Ovary (tissue), 9 donors: ENCODE measurements around the gene MRPL22. TPM values are rescaled to one million over a fixed set of nuclear protein-coding genes. Genes with fewer than 3 reads are reported as not detected.
"Not testable (repeated sequence)": the region's sequence is repeated elsewhere in the genome, so short reads cannot be mapped to it uniquely, and the experiment has no call there.

Experiments
- DNase-seq, 5 donors: peaks; one replicate each; pipeline ENCODE4 v3.0.0-alpha.2; 2019 to 2020
- H3K27ac ChIP-seq, 2 donors: fragments of 200-600 bp; one replicate each; pipeline versions ENCODE4 v1.5.1 to v1.8.0; 2019 to 2022
- H3K27me3 ChIP-seq: fragments of 200-600 bp; one replicate; pipeline ENCODE4 v1.8.0; 2022
- H3K36me3 ChIP-seq: fragments of 200-600 bp; sonication (generic); one replicate; pipeline ENCODE4 v1.5.1; 2019
- H3K4me1 ChIP-seq: one replicate; pipeline ENCODE4 v1.8.1; 2013; ENCODE audit warnings: mild to moderate bottlenecking, moderate library complexity; ENCODE audit not compliant: insufficient read depth
- H3K4me3 ChIP-seq: fragments of 200-600 bp; sonication (generic); one replicate; pipeline ENCODE4 v1.5.1; 2017
- H3K9me3 ChIP-seq, 2 donors: fragments of 200-600 bp in 1 of 2; sonication (generic) in 1 of 2; one replicate each; pipeline versions ENCODE4 v1.5.1 to v1.8.1; 2013 to 2019; ENCODE audit warnings: mild to moderate bottlenecking in 1 of 2, moderate library complexity in 1 of 2
- CTCF ChIP-seq, 3 donors: fragments of 450-650 bp in 2 of 3; fragments of 200-600 bp in 1 of 3; IDR thresholded peaks; one replicate each; pipeline versions ENCODE4 v1.5.1 to v1.8.0; 2016 to 2022; ENCODE audit warnings: antibody characterized with exemption in 3 of 3, mild to moderate bottlenecking in 1 of 3
- EP300 ChIP-seq: sonication (generic); formaldehyde crosslinking; IDR thresholded peaks from one replicate; pipeline ENCODE4 v1.6.1; 2017; ENCODE audit warnings: antibody characterized with exemption
- POLR2A ChIP-seq: fragments of 450-650 bp; IDR thresholded peaks from one replicate; pipeline ENCODE4 v1.6.1; 2017; ENCODE audit warnings: antibody characterized with exemption, mild to moderate bottlenecking, moderate library complexity
- WGBS, 3 donors: extraction: QIAGEN DNeasy Blood & Tissue Kit in 1 of 3; methylation state at CpG; one replicate each; pipeline versions ENCODE4 v1.1.5 to v1.1.7; 2013 to 2017; 5-methylcytosine and 5-hydroxymethylcytosine counted together
- intact Hi-C, 4 donors: fragments of 100-400 bp; cut with DNase I; formaldehyde crosslinking; loops; one replicate each; pipeline versions ENCODE4 v1.11.0 to v1.15.1; 2022 to 2023
- polyA plus RNA-seq, 2 donors: library from polyadenylated mRNA; stranded (reverse); fragments of 200-250 nt in 1 of 2; fragments of 350-450 nt in 1 of 2; fragmentation: Illumina TruSeq in 1 of 2; extraction: RNeasy Lipid Tissue Mini Kit (QIAGEN cat#74804) in 1 of 2; gene quantifications; one replicate each; pipeline ENCODE4 v1.2.3, GENCODE V29; 2013 to 2014
- total RNA-seq, 7 donors: library from RNA; depleted of rRNA in 2 of 7; stranded (reverse); fragments of >200 nt in 2 of 7; fragmentation: NEBNext Ultra II Directional in 3 of 7; extraction: Animal tissue kit (Norgen Biotek cat#: 25700) in 3 of 7; gene quantifications; one replicate each; pipeline versions ENCODE4 v1.1.0 to v1.2.4, GENCODE V29; 2016 to 2023
- donor health status: DM: no; HTN: no; CAD: no; lungs with moderate emphysema.
- donor health status: DM: no; HTN: no; CAD: no.
- donor health status: Bipolar disorder and iron deficiency.
- donor health status: DM: yes; HTN: yes; CAD: no.
- donor health status: DM: no; HTN: no; CAD: no.
- donor health status: DM: yes; HTN: yes; CAD: no.

The MRPL22 gene
- total and polyA plus RNA-seq, 9 donors = 21.4 to 54.6 (median 38.1) TPM

GRCh38 chr5:154900066-154900465, 40.8 kb upstream of the MRPL22 start:
- 82 to 89% (median 84%) methylated on average over 1 of the region's 1 CpG for WGBS, 3 donors
- TF ChIP-seq EP300 (no peak), CTCF (IDR thresholded peaks at IDR 0.05) (no peak), POLR2A (no peak)
- H3K36me3 ChIP-seq = no peaks in the 10 kb centered on the region

DNA sequence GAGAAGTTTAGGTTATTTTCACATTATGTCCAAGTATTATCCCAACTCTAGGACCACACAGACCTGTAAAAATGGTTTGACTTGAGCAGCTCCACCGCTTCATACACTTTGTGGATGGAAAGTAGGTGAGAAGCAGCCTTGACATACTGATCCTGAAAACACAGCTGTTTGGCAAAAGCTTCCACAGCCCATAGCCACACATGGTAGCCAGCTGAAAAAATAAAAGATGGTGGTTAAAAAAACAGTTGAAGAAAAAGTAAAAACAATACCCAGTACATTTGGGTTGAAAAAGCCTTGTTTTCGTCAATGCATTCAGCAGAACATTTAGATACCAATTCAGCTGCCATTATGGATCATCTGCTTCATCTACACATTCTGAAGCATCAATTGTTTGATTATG, 39.6 kb upstream of the MRPL22 start:
- no peaks in the 10 kb centered on the region for H3K36me3 ChIP-seq
- H3K4me1 ChIP-seq = no peaks in the 10 kb centered on the region
- TF ChIP-seq CTCF (IDR thresholded peaks at IDR 0.05) (no peak), POLR2A (no peak), EP300 (no peak)
- H3K9me3 ChIP-seq = no peaks in the 10 kb centered on the region
- intact Hi-C loops = no loop called here
- H3K27ac ChIP-seq = no peak overlapping the region
- 29 to 63% (median 44%) methylated on average over 2 of the region's 2 CpGs for WGBS, 3 donors
- DNase-seq = no peak
- H3K27me3 ChIP-seq = no peaks in the 10 kb centered on the region
- H3K4me3 ChIP-seq = no peak overlapping the region

More at GRCh38 chr5:154900066-154900465, 40.8 kb upstream of the MRPL22 start:
- DNase-seq = no peak
- intact Hi-C loops = no loop called here
- Histone ChIP-seq H3K4me3 (no peak overlapping the region), H3K9me3 (no peaks in the 10 kb centered on the region), H3K27me3 (no peaks in the 10 kb centered on the region), H3K4me1 (no peaks in the 10 kb centered on the region), H3K27ac (no peak overlapping the region)

- TF ChIP-seq EP300 = no peak
- no peak for TF ChIP-seq POLR2A
- TF ChIP-seq CTCF (IDR thresholded peaks at IDR 0.05) = no peak
- Histone ChIP-seq H3K36me3 (no peaks in the 10 kb centered on the region), H3K27me3 (no peaks in the 10 kb centered on the region), H3K4me3 (no peak overlapping the region), H3K4me1 (no peaks in the 10 kb centered on the region), H3K9me3 (no peaks in the 10 kb centered on the region), H3K27ac (no peak overlapping the region)
- intact Hi-C loops = no loop called here
- WGBS, 3 donors = 85 to 91% (median 91%) methylated on average over 6 of the region's 6 CpGs
- DNase-seq = no peak
Measured at GRCh38 chr5:154901913-154902312, 39.0 kb upstream of the MRPL22 start.

DNA sequence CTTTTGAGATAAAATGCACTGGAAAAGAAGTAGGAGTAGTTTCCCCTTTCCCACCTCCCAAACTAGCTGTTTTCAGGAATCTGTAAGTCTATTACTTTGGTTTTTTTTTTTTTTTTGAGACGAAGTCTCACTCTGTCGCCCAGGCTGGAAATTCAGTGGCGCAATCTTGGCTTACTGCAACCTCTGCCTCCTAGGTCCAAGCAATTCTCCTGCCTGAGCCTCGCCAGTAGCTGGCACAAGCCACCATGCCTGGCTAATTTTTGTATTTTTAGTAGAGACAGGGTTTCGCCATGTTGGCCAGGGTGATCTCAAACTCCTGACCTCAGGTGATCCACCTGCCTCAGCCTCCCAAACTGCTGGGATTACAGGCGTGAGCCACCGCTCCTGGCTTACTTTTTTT, 35.3 kb upstream of the MRPL22 start:
- H3K27ac ChIP-seq, DNase-seq, intact Hi-C loops, H3K4me1 ChIP-seq, H3K4me3 ChIP-seq, H3K36me3 ChIP-seq, H3K27me3 ChIP-seq, H3K9me3 ChIP-seq: not testable (repeated sequence)
- 90 to 91% (median 90%) methylated on average over 7 of the region's 7 CpGs for WGBS, 3 donors

- no peak for DNase-seq
- intact Hi-C loops = no loop called here
- WGBS, 3 donors = 81 to 86% (median 85%) methylated on average over 3 of the region's 3 CpGs
- H3K4me1 ChIP-seq = no peaks in the 10 kb centered on the region
- H3K27ac ChIP-seq = no peak overlapping the region
- no peaks in the 10 kb centered on the region for H3K9me3 ChIP-seq
- no peaks in the 10 kb centered on the region for H3K36me3 ChIP-seq
- H3K27me3 ChIP-seq = no peaks in the 10 kb centered on the region
- TF ChIP-seq CTCF (IDR thresholded peaks at IDR 0.05) (no peak), POLR2A (no peak), EP300 (no peak)
- H3K4me3 ChIP-seq = no peak overlapping the region
Measured at GRCh38 chr5:154916874-154917273, 24.0 kb upstream of the MRPL22 start.
